GM21576 (cell line): ENCODE data around the gene MRM3.
A peak's percentile ranks its signal among the peaks of the same experiment; 100 is the strongest.
"Not testable (repeated sequence)": the region's sequence is repeated elsewhere in the genome, so short reads cannot be mapped to it uniquely, and the experiment has no call there.

ENCODE experiments used
- ATAC-seq: cut with Tn5 transposase; IDR thresholded peaks from one replicate; pipeline ENCODE4 v1.9.1; 2021; ENCODE audit warnings: mild to moderate bottlenecking, moderate library complexity; ENCODE audit not compliant: unreplicated experiment

MRM3 gene, protein sequence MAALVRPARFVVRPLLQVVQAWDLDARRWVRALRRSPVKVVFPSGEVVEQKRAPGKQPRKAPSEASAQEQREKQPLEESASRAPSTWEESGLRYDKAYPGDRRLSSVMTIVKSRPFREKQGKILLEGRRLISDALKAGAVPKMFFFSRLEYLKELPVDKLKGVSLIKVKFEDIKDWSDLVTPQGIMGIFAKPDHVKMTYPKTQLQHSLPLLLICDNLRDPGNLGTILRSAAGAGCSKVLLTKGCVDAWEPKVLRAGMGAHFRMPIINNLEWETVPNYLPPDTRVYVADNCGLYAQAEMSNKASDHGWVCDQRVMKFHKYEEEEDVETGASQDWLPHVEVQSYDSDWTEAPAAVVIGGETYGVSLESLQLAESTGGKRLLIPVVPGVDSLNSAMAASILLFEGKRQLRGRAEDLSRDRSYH

GRCh38 chr17:781805-782731 is at the start of gene MRM3, which contains the start of gene GLOD4:
Gene MRM3, plus strand, starts transcription at chr17:782353. Its CDS starts 26 bp downstream, at chr17:782379.
Gene GLOD4, minus strand, starts transcription at chr17:782280. Its CDS starts 25 bp downstream, at chr17:782255.
- peak; percentile 83 for ATAC-seq

GRCh38 chr17:732902-733720 is 49.0 kb upstream of the MRM3 start:
- ATAC-seq, result no peak

DNA sequence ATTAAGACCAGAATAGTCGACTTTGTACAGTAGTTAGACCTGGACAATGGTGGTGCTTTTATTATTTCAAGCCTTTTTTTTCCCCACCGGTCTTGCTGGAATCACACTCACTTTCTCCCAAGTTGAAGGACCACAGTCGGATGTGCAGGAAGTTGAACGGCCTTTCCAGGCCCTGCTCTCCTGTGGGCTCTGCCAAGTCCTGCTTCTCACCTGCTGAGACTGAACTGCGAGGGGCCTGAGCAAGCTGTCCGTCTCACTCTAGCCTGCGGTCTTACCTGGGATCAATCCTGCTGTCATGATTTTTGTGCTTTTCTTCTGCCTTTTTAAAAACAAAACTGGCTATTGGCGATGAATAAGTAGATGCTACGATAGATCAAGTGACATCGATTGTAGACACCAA is 48.4 kb upstream of the MRM3 start:
- ATAC-seq, result no peak

- ATAC-seq, result no peak
These were observed 44.5 kb upstream of the MRM3 start for GRCh38 chr17:737561-738113.

DNA sequence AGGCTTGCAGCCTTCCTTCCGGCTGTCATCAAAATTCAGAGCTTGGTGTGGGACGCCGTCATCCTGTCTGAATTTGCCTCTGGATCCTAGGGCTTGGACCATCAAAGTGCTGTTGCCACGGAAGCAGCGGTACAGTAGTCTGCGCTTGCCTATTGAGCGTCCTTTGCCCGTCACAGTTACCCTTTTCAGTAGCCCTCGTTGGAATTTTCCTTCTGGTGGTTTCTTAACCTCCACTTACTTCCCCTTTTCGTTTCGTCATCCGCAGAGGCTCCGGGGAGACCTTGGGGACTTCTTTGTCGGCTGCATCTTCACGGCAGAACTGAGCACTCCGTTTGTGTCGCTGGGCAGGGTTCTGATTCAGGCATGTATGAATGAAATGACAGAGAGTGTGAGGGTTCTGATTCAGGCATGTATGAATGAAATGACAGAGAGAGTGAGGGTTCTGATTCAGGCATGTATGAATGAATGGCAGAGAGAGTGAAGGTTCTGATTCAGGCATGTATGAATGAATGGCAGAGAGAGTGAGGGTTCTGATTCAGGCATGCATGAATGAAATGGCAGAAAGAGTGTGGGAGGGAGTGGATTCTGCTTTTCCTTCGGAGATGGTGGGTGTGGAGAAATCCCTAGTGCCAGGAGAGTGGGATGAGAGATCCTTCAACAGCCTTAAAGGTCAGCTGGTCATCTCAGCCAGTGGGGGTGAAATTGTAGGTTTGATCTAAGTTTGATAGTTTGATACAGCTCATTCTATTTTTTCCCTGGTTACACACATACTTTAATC is 41.7 kb upstream of the MRM3 start:
- ATAC-seq, result peak; percentile 67

DNA sequence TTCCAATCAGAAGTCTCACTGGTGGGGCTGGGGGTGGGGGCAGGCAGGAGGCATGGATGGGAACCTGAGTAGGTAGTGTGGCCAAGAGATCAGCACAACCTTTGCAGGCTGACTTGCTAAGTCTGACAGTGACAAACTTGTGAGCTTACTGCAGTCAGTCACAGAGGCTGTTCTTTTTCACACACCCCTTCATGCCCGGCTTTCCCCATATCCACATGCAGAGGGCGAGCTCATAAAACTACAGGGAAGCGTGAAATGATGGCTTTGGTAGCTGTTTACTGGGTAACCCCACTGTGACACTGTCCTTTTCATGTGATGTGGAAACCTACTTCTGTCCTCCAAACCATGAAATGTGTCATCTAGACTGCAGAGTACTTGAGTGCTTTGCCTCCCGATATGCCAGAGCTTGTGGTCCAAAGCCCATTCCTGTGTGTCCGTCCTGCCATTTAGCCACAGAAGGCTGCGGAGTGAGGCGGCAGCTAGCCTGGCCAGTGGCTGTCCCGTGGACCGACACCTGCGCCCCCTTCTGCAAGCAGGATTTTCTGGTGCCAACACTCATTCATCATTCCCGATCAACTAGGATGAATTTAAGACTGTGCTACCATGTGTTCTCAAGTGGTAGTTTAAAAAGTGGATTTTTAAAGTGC is 39.9 kb upstream of the MRM3 start:
- ATAC-seq, result no peak

GRCh38 chr17:743139-743538 is 39.0 kb upstream of the MRM3 start:
- no peak for ATAC-seq

- ATAC-seq, result no peak
These were observed 37.2 kb upstream of the MRM3 start for GRCh38 chr17:744937-745336.

- ATAC-seq, result no peak
These were observed 36.7 kb upstream of the MRM3 start for GRCh38 chr17:745406-745805.

DNA sequence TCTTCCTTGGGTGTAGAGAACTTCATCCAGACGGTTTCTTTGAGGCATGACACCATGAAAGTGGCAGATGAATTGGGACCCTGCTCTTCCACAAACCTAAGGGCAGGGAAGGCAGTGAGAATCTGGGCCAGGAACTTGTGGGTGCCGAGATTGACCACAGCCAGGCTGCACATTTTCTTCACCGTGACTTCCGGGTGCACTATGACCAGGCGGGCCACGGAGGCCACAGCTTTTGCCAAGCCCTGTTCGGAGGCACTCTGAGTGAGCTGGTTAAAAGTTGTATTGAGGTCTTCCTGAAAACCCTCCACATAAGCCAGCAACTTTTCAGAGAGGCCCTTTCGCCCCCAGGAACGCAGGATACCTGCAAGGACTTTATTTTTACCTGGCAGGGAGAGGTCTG is 36.0 kb upstream of the MRM3 start:
- no peak for ATAC-seq

GRCh38 chr17:746783-747629 is 35.1 kb upstream of the MRM3 start:
- no peak for ATAC-seq

DNA sequence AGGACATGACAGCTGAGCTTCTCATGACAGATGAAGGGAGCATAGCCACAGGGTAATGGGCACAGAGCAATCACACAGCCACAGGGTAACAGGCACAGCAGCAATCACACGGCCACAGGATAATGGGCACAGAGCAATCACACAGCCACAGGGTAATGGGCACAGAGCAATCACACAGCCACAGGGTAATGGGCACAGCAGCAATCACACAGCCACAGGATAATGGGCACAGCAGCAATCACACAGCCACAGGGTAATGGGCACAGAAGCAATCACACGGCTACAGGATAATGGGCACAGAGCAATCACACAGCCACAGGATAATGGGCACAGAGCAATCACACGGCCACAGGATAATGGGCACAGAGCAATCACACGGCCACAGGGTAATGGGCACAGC is 33.5 kb upstream of the MRM3 start:
- ATAC-seq, result not testable (repeated sequence)

GRCh38 chr17:749359-749758 is 32.8 kb upstream of the MRM3 start:
- not testable (repeated sequence) for ATAC-seq

GRCh38 chr17:750431-751037 is 31.6 kb upstream of the MRM3 start:
- no peak for ATAC-seq

GRCh38 chr17:751269-752001 is 30.7 kb upstream of the MRM3 start:
- ATAC-seq, result peak; percentile 27

DNA sequence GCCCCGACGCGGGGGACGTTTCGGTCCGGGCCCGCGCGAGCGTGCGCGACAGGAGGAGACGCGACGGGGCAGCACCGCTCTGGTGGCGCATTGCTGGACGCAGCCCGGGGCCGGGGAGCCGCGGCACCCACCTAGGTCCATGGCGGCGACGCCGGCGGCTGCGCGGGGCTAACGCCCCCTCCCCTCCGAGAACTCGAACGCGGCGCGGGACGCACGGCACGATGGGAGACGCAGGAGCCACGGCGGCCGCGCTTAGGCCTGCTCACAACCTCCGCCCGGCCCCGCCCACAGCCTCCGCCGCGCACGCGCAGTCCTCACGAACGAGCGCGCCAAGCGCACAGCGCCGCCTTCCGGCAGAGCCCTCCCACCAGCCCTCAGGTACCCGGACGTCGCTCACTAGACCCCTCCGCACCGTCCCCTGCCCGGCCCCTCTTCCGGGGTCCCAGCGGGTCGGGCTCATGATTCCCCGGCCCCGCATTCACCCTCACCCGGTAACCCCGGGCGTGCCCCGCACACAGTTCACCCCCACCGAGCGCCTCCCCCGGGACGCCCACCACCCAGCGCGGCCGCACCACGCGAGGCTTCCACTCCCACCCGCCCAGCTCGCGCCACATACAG is 30.0 kb upstream of the MRM3 start, which contains the start of gene GEMIN4:
Gene GEMIN4 (minus strand): TSS at position 263 of the 618 bp plus-strand sequence. CDS start 122 bp downstream, at position 141.
- peak; percentile 80 for ATAC-seq
